Mammary epithelial cell (primary cell): Measurements from ENCODE around the gene KCNG1.

Experiments used
- EZH2 ChIP-seq: IDR thresholded peaks from 2 replicates; pipeline ENCODE4 v1.6.1; 2012; ENCODE audit warnings: low read length, inconsistent platforms, borderline replicate concordance
- TF ChIP-seq, protein P1 (sequence below), 2 donors: IDR thresholded peaks in 1 of 2; conservative IDR thresholded peaks in 1 of 2; 2 replicates each; pipeline ENCODE4 v1.5.1; 2011 to 2012; ENCODE audit warnings: inconsistent platforms in 2 of 2, low read length in 2 of 2, mild to moderate bottlenecking in 2 of 2, control low read depth in 1 of 2, low read depth in 1 of 2; ENCODE audit not compliant: insufficient read depth in 1 of 2; ENCODE audit errors: extremely low read depth in 1 of 2

DNA sequence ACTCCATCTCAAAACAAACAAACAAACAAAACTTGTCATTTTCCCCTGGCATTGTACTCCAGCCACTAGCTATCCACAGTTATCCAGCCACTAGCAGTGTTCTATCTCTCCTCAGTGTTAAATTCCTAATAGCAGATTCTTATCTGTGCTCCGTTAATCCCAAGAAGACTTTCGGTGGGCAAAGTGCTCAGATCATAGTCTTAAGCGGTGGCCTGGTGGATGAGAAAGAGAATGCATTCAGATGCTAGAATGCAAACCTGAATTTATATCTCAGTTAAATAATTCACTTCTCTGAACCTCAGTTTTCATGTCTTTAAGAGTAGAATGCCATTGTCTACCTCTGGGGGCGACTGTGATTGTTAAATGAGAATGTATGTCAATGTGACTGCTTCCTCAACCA is 47.7 kb upstream of the KCNG1 start:
- TF ChIP-seq, protein P1, sequence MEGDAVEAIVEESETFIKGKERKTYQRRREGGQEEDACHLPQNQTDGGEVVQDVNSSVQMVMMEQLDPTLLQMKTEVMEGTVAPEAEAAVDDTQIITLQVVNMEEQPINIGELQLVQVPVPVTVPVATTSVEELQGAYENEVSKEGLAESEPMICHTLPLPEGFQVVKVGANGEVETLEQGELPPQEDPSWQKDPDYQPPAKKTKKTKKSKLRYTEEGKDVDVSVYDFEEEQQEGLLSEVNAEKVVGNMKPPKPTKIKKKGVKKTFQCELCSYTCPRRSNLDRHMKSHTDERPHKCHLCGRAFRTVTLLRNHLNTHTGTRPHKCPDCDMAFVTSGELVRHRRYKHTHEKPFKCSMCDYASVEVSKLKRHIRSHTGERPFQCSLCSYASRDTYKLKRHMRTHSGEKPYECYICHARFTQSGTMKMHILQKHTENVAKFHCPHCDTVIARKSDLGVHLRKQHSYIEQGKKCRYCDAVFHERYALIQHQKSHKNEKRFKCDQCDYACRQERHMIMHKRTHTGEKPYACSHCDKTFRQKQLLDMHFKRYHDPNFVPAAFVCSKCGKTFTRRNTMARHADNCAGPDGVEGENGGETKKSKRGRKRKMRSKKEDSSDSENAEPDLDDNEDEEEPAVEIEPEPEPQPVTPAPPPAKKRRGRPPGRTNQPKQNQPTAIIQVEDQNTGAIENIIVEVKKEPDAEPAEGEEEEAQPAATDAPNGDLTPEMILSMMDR (conservative IDR thresholded peaks at IDR 0.05 in 1 of 2, IDR thresholded peaks at IDR 0.05 in 1 of 2; ENCODE audit: extremely low read depth in 1 of 2, insufficient read depth in 1 of 2, low read depth in 1 of 2, low read length in 2 of 2): no peak
- no peak for TF ChIP-seq EZH2
